ENCODE measurements around the gene WDR1.
A peak's percentile ranks its signal among the peaks of the same experiment; 100 is the strongest.

DNA sequence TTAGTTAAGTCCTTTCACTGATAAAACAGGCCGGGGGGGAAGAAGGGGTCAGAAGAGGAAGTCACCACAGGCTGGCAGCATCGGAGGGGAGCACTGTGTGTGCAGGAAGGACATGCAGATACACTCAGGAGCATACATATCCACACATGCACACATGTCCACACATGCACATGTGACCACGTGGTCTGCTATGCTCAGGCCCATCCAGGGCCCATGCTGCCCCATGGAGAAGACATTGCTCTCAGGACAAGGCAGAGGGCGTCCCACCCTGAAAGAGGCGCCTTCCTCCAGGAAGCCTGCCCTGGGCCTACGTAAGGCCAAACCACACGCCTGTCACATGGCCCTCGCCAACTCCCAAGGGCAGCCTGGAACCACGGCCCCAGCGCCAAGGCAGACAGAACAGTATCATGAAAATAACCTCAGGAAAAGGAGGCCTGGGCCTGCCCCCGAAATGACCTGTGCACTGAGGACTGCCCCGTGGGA, 15.8 kb downstream of the WDR1 start:
- TF ChIP-seq CTCF (IDR thresholded peaks at IDR 0.05) (peak in 1 of 3 experiments; percentile 15), POLR2AphosphoS5 (IDR thresholded peaks at IDR 0.05) (no peak)
